Hematopoietic multipotent progenitor cell treated with erythropoietin and hydrocortisone succinate and interleukin-3 and kit ligand, for 8 days (in vitro differentiated cells): ENCODE results near the gene STARD4.

ENCODE experiments used
- DNase-seq: peaks from one replicate; pipeline ENCODE4 v3.0.0-alpha.2; 2015

STARD4 gene

GRCh38 chr5:111520908-111521307 lies 8.6 kb upstream of the STARD4 start:
- no peak for DNase-seq

GRCh38 chr5:111518777-111519176 lies 6.4 kb upstream of the STARD4 start:
- no peak for DNase-seq

- DNase-seq = no peak
Observed at GRCh38 chr5:111517853-111518501, 5.6 kb upstream of the STARD4 start.

- no peak for DNase-seq
Observed at GRCh38 chr5:111514087-111514486, 1.8 kb upstream of the STARD4 start.

GRCh38 chr5:111513131-111513520 lies 791 bp upstream of the STARD4 start:
- DNase-seq = no peak

- peak; percentile 38 for DNase-seq
Observed at GRCh38 chr5:111511831-111512374, 432 bp downstream of the STARD4 start.

- DNase-seq = no peak
Observed at GRCh38 chr5:111511174-111511830, 1.0 kb downstream of the STARD4 start.

- no peak for DNase-seq
Observed at GRCh38 chr5:111509119-111509518, 3.2 kb downstream of the STARD4 start.

- DNase-seq = no peak
Observed at GRCh38 chr5:111507276-111507675, 5.1 kb downstream of the STARD4 start.

- DNase-seq = no peak
Observed at GRCh38 chr5:111505096-111505495, 7.2 kb downstream of the STARD4 start.

- no peak for DNase-seq
Observed at GRCh38 chr5:111502956-111503355, 9.4 kb downstream of the STARD4 start.

GRCh38 chr5:111498346-111498745 lies 14.0 kb downstream of the STARD4 start:
- no peak for DNase-seq

GRCh38 chr5:111495159-111495558 lies 17.2 kb downstream of the STARD4 start:
- DNase-seq = peak; percentile 86

- peak; percentile 50 for DNase-seq
Observed at GRCh38 chr5:111494355-111494999, 17.9 kb downstream of the STARD4 start.

GRCh38 chr5:111493031-111493430 lies 19.3 kb downstream of the STARD4 start:
- DNase-seq = no peak

- DNase-seq = no peak
Observed at GRCh38 chr5:111488353-111488752, 24.0 kb downstream of the STARD4 start.

GRCh38 chr5:111486926-111487325 lies 25.4 kb downstream of the STARD4 start:
- no peak for DNase-seq

- DNase-seq = no peak
Observed at GRCh38 chr5:111486055-111486454, 26.3 kb downstream of the STARD4 start.

- no peak for DNase-seq
Observed at GRCh38 chr5:111480346-111480745, 32.0 kb downstream of the STARD4 start.

- DNase-seq = no peak
Observed at GRCh38 chr5:111478898-111479297, 33.4 kb downstream of the STARD4 start.

- no peak for DNase-seq
Observed at GRCh38 chr5:111478266-111478665, 34.1 kb downstream of the STARD4 start.

GRCh38 chr5:111472579-111472978 lies 39.8 kb downstream of the STARD4 start:
- peak; percentile 86 for DNase-seq

GRCh38 chr5:111472096-111472495 lies 40.2 kb downstream of the STARD4 start:
- DNase-seq = no peak

GRCh38 chr5:111469903-111470302 lies 42.4 kb downstream of the STARD4 start:
- no peak for DNase-seq
